H9 (cell line): ENCODE results near the gene ADRM1. TPM values are rescaled to one million over a fixed set of nuclear protein-coding genes. Genes with fewer than 3 reads are reported as not detected.
A peak's percentile ranks its signal among the peaks of the same experiment; 100 is the strongest.

ENCODE experiments used
- DNase-seq: peaks from one replicate; pipeline ENCODE4 v3.0.0-alpha.2; 2017
- H2AFZ ChIP-seq: one replicate; pipeline ENCODE4 v1.6.1; 2013; ENCODE audit warnings: mild to moderate bottlenecking, low read length, control low read depth, moderate library complexity
- H2AK5ac ChIP-seq: 2 replicates; pipeline ENCODE4 v1.6.1; 2013; ENCODE audit warnings: low read length, control low read depth, mixed read lengths; ENCODE audit not compliant: insufficient read length
- H2BK120ac ChIP-seq: one replicate; pipeline ENCODE4 v1.6.1; 2013; ENCODE audit warnings: low read depth, mild to moderate bottlenecking, low read length, control low read depth, inconsistent platforms; ENCODE audit not compliant: poor library complexity, severe bottlenecking
- H2BK12ac ChIP-seq: 2 replicates; pipeline ENCODE4 v1.6.1; 2013; ENCODE audit warnings: low read length, control low read depth, mixed read lengths, low read depth; ENCODE audit not compliant: insufficient read length
- H2BK15ac ChIP-seq: 2 replicates; pipeline ENCODE4 v1.6.1; 2013; ENCODE audit warnings: low read depth, low read length, control low read depth
- H2BK20ac ChIP-seq: one replicate; pipeline ENCODE4 v1.6.1; 2013; ENCODE audit warnings: low read depth, mild to moderate bottlenecking, low read length, control low read depth, inconsistent platforms; ENCODE audit not compliant: poor library complexity, severe bottlenecking
- H2BK5ac ChIP-seq: 2 replicates; pipeline ENCODE4 v1.6.1; 2013; ENCODE audit warnings: low read length, control low read depth, mixed read lengths; ENCODE audit not compliant: insufficient read length
- H3K14ac ChIP-seq: 2 replicates; pipeline ENCODE4 v1.6.1; 2013; ENCODE audit warnings: low read length, control low read depth; ENCODE audit not compliant: insufficient read depth
- H3K18ac ChIP-seq: 2 replicates; pipeline ENCODE4 v1.6.1; 2013; ENCODE audit warnings: low read depth, mild to moderate bottlenecking, mixed read lengths, low read length, control low read depth; ENCODE audit not compliant: insufficient read length
- H3K23ac ChIP-seq: 2 replicates; pipeline ENCODE4 v1.6.1; 2013; ENCODE audit warnings: low read length, control low read depth, mixed read lengths, low read depth; ENCODE audit not compliant: insufficient read length
- H3K23me2 ChIP-seq: 2 replicates; pipeline ENCODE4 v1.6.1; 2013; ENCODE audit warnings: low read depth, mild to moderate bottlenecking, mixed read lengths, low read length, control low read depth; ENCODE audit not compliant: insufficient read length, poor library complexity, severe bottlenecking
- H3K27ac ChIP-seq: 2 replicates; pipeline ENCODE4 v1.5.1; 2013; ENCODE audit warnings: low read length, control low read depth, mixed read lengths, low read depth; ENCODE audit not compliant: insufficient read length
- H3K27me3 ChIP-seq: 2 replicates; pipeline ENCODE4 v1.6.1; 2013; ENCODE audit warnings: low read length, control low read depth, inconsistent platforms; ENCODE audit not compliant: insufficient read depth
- H3K4ac ChIP-seq: 2 replicates; pipeline ENCODE4 v1.6.1; 2013; ENCODE audit warnings: low read depth, mild to moderate bottlenecking, control low read depth, inconsistent platforms, low read length, moderate library complexity
- H3K4me1 ChIP-seq: 2 replicates; pipeline ENCODE4 v1.6.1; 2013; ENCODE audit warnings: low read length, control low read depth, inconsistent platforms; ENCODE audit not compliant: insufficient read depth
- H3K4me2 ChIP-seq: 2 replicates; pipeline ENCODE4 v1.6.1; 2013; ENCODE audit warnings: low read length, control low read depth, mixed read lengths; ENCODE audit not compliant: insufficient read length, insufficient read depth
- H3K56ac ChIP-seq: 2 replicates; pipeline ENCODE4 v1.6.1; 2013; ENCODE audit warnings: low read depth, mild to moderate bottlenecking, mixed read lengths, low read length, control low read depth; ENCODE audit not compliant: insufficient read length
- H3K79me1 ChIP-seq: 2 replicates; pipeline ENCODE4 v1.6.1; 2013; ENCODE audit warnings: low read depth, mild to moderate bottlenecking, moderate library complexity, low read length, control low read depth, inconsistent platforms; ENCODE audit not compliant: insufficient read depth, poor library complexity, severe bottlenecking
- H3K79me2 ChIP-seq: 2 replicates; pipeline ENCODE4 v1.6.1; 2013; ENCODE audit warnings: low read length, control low read depth, inconsistent platforms; ENCODE audit not compliant: insufficient read depth
- H3K9ac ChIP-seq: 2 replicates; pipeline ENCODE4 v1.6.1; 2013; ENCODE audit warnings: low read length, control low read depth, mixed read lengths; ENCODE audit not compliant: insufficient read length; ENCODE audit errors: extremely low read depth
- H3K9me3 ChIP-seq: one replicate; pipeline ENCODE4 v1.6.1; 2013; ENCODE audit warnings: low read depth, low read length, inconsistent platforms; ENCODE audit not compliant: control insufficient read depth
- H3T11ph ChIP-seq: one replicate; pipeline ENCODE4 v1.6.1; 2013; ENCODE audit warnings: mild to moderate bottlenecking, low read length, control low read depth, inconsistent platforms
- H4K20me1 ChIP-seq: one replicate; pipeline ENCODE4 v1.6.1; 2013; ENCODE audit not compliant: control insufficient read depth, insufficient read length, insufficient read depth
- H4K5ac ChIP-seq: 2 replicates; pipeline ENCODE4 v1.6.1; 2013; ENCODE audit warnings: low read depth, mild to moderate bottlenecking, mixed read lengths, low read length, control low read depth; ENCODE audit not compliant: insufficient read length
- H4K8ac ChIP-seq: replicated peaks from 2 replicates; pipeline ENCODE4 v1.6.1; 2013; ENCODE audit warnings: low read length, control low read depth, mixed read lengths, low read depth; ENCODE audit not compliant: insufficient read length
- H4K91ac ChIP-seq: 2 replicates; pipeline ENCODE4 v1.6.1; 2013; ENCODE audit warnings: low read depth, mild to moderate bottlenecking, moderate library complexity, mixed read lengths, low read length, control low read depth; ENCODE audit not compliant: insufficient read length
- H3K27ac Mint-ChIP-seq, 3 experiments: 2 replicates in 2 of 3; 3 replicates in 1 of 3; pipeline ENCODE4 v1.8.0; 2020 to 2021; ENCODE audit warnings: mixed read lengths in 3 of 3, mild to moderate bottlenecking in 1 of 3, moderate library complexity in 1 of 3
- H3K27me3 Mint-ChIP-seq: 2 replicates; pipeline ENCODE4 v1.8.0; 2021; ENCODE audit warnings: low read depth, mild to moderate bottlenecking, moderate library complexity, mixed read lengths
- H3K36me3 Mint-ChIP-seq, 3 experiments: 2 replicates in 2 of 3; 3 replicates in 1 of 3; pipeline ENCODE4 v1.8.0; 2020 to 2021; ENCODE audit warnings: low read depth in 3 of 3, mixed read lengths in 3 of 3; ENCODE audit not compliant: insufficient read depth in 1 of 3
- H3K4me1 Mint-ChIP-seq, 2 experiments: 2 replicates each; pipeline ENCODE4 v1.8.0; 2020; ENCODE audit warnings: mixed read lengths in 2 of 2
- H3K4me3 Mint-ChIP-seq, 2 experiments: 2 replicates in 1 of 2; 3 replicates in 1 of 2; pipeline ENCODE4 v1.8.0; 2020 to 2021; ENCODE audit warnings: mild to moderate bottlenecking in 2 of 2, mixed read lengths in 2 of 2, moderate library complexity in 1 of 2
- H3K9me3 Mint-ChIP-seq, 2 experiments: 2 replicates in 1 of 2; 3 replicates in 1 of 2; pipeline ENCODE4 v1.8.0; 2020; ENCODE audit warnings: mild to moderate bottlenecking in 2 of 2, mixed read lengths in 2 of 2, moderate library complexity in 1 of 2
- CTCF ChIP-seq: fragments of 200-600 bp; sonication (generic); conservative IDR thresholded peaks from 3 replicates; pipeline ENCODE4 v1.8.0; 2021; ENCODE audit warnings: antibody characterized with exemption, mild to moderate bottlenecking
- WGBS: extraction: QIAGEN DNeasy Blood & Tissue Kit; methylation state at CpG from one replicate; pipeline ENCODE4 v1.1.7; 2013; ENCODE audit warnings: missing lambda C conversion rate, low lambda C conversion rate, mixed read lengths; ENCODE audit not compliant: insufficient read length; ENCODE audit errors: extremely low coverage; 5-methylcytosine and 5-hydroxymethylcytosine counted together
- total RNA-seq: library from RNA; stranded (reverse); gene quantifications from 2 replicates; pipeline ENCODE4 v1.2.1, GENCODE V29; 2021

ADRM1 gene
- total RNA-seq, 1 experiment from 2014 or later, result 153 TPM

GRCh38 chr20:62275219-62275618 lies 27.6 kb upstream of the ADRM1 start:
- Histone ChIP-seq H2BK120ac (no peak overlapping the region), H3K56ac (no peak overlapping the region), H4K5ac (no peak overlapping the region), H4K8ac (no peak overlapping the region), H2BK12ac (no peak overlapping the region), H3K4me2 (no peak overlapping the region), H3K9ac (no peak overlapping the region), H4K20me1 (peaks cover 5% of the 10 kb centered on the region), H2BK5ac (no peak overlapping the region), H3K18ac (no peak overlapping the region), H3K79me2 (no peaks in the 10 kb centered on the region), H3K4me1 (no peaks in the 10 kb centered on the region), H3T11ph (no peak overlapping the region), H3K14ac (no peak overlapping the region), H4K91ac (no peak overlapping the region), H3K27ac (no peak overlapping the region), H3K79me1 (no peaks in the 10 kb centered on the region), H3K23me2 (no peaks in the 10 kb centered on the region), H2AFZ (no peak overlapping the region), H3K27me3 (no peaks in the 10 kb centered on the region), H3K23ac (no peak overlapping the region), H3K9me3 (no peaks in the 10 kb centered on the region), H2BK15ac (no peak overlapping the region), H2AK5ac (no peak overlapping the region), H3K4ac (no peak overlapping the region), H2BK20ac (no peak overlapping the region)
- WGBS, result no CpG with 5 or more reads among the region's 10 CpGs
- Mint-ChIP-seq H3K36me3 (peaks cover 15 to 69% (median 65%) of the 10 kb centered on the region in 3 experiments; a peak in 6 of 7 replicates), H3K27me3 (no peaks in the 10 kb centered on the region), H3K27ac (0 out of 7 replicates have a peak overlapping the region, but pooled peaks of 1 of the 3 experiments have one; percentile 10), H3K4me1 (no peaks in the 10 kb centered on the region), H3K4me3 (no peak overlapping the region), H3K9me3 (no peaks in the 10 kb centered on the region)
- TF ChIP-seq CTCF, result no peak
- DNase-seq, result no peak
